ENCODE data around the gene PDE11A.
"Not testable (repeated sequence)": the region's sequence is repeated elsewhere in the genome, so short reads cannot be mapped to it uniquely, and the experiment has no call there.

Gene PDE11A

DNA sequence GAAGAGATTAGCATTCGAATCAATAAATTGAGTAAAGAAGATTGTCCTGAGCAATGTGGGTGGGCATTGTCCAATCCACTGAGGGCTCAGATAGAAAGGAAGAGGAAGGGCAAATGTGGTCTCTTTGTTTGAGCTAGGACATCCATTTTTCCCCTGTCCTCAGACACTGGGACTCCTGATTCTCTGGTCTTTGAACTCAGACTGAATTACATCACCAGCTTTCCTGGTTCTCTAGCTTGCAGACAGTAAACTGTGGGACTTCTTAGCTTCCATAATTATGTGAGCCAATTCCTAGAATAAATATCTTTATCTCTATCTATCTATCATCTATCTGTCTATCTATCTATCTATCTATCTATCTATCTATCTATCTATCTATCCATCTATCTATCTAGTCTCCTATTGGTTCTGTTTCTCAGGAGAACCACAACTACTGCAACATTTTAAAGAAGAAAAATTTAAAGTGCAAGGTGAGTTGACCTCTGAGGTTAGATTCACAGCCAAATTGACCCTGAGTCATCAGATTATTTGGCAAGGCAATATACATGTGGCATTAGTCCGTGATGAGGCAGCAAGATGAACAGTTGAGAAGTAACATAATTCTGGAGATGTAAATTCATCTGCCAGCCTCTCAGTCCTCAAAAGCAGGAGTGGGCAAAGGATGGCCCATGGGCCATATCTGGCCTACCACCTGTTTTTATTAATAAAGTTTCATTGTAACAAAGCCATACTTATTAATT is 191.4 kb downstream of the PDE11A start:
- DNase-seq: no peak

DNA sequence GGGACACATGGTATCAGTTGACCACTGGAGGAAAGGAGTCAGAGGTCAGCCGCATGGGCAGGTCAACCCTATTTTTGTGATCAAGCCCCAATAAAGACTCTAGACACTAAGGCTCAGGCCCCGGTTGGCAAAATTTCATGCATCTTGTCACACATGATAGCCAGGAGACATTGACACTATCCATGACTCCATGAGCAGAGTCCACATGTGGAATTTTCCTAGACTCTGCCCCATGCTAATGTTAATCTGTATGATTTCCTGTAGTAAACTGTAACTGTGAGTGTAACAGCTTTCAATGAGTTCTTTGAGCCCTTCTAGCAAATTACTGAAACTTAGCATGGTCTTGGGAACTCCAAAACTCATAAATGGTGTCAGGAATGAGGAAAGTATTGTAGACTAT is 192.3 kb downstream of the PDE11A start:
- DNase-seq: no peak

DNA sequence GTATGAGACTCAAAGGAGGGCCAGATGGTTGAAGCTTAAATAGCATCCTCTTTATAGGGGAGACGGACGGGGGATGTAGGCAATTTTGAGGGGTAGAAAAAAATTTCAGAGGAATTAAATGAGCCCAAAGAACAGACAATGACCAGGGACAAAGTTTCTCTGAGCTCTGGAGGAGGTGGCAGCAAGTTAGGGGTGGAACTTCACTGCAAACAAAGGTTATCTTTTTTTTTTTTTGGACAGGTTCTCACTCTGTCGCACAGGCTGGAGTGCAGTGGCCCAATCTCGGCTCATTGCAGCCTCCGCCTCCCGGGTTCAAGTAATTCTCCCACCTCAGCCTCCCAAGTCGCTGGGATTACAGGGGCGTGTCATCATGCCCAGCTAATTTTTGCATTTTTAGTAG is 195.6 kb downstream of the PDE11A start:
- no peak for DNase-seq

DNA sequence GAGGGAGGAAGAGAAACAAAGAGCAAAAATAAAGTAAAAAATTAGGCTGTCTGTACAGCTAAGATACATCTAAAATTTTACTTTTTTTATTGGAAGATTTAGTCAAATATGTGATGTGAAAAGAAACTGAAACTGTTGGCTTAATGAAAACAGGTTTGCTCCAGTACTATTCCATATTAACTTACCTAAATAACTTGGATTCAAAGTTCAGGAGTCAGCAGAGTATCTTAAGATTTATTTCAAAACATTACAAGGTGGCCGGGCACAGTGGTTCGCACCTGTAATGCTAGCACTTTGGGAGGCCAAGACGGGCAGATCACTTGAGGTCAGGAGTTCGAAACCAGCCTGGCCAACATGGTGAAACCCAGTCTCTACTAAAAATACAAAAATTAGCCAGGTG is 197.9 kb downstream of the PDE11A start:
- DNase-seq: no peak

GRCh38 chr2:177873915-177874314 is 198.7 kb downstream of the PDE11A start:
- no peak for DNase-seq

DNA sequence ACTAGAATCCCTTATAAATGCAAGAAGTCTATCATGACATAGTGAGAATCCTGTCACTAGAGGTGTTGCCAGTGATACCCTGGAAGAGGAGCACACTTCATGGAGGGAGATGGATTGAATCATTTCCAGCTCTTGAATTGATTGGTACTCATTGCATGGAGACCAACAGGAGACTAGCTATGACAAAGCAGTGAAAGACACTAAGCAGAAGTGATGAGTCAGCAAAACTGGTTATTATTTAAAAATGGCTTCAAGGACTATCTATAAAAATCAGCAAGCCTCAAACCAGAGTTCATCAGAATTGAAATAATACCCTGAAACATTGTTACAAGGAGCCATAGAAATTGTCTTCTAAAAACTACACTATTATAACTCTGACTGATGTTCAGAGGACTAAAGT is 200.3 kb downstream of the PDE11A start:
- DNase-seq: no peak

DNA sequence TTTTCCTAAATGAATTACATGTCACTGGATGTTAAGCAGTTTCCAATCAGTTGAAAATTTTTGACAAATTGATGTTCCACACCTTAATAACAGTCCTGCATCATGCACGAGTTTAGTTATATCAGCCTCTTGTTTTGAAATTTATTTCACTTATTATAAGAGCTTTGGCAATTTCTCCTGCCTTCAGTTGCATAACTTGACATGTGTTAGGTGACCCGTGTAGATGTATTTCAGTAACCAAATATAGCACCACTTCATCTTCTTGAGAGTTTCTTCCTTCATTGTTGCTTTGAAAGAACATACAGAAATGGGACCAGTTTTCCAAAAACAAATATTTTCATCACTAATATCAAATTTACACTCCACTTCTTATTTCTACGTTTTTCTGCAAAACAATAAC is 202.7 kb downstream of the PDE11A start:
- no peak for DNase-seq

DNA sequence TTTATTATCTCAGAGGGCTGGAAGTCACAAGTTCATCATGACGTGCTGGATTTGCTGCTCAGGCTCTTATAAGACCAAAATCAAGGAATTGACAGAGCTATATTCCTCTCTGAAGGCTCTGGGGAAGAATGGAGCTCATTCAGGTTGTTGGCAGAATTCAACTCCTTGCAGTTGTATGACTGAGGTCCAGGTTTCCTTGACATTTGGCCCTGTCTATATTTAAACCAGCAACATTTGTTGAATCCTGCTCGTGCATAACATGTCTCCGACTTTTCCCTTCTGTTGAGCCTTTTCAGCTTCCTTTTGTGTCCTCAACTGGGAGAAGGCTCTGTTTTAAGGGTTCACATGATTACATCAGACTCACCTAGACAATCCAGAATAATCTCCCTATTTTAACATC is 203.4 kb downstream of the PDE11A start:
- no peak for DNase-seq

DNA sequence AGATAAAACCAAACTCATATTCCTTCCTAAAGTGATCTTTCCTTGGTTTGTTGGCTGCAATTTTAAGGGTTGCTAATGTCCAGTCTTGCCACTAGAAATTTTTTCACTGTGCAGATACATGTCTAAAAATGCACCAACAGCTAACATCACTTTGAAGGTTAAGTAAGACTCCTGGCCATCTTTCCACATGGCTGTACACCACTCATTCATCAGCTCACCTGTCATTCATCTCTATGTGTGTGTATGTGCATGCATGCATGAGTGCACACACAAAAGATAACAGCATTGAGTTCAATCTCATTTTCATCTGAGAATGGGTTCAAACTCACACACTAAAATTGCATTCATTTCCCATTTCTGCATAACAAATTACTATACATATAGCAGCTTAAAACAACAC is 203.8 kb downstream of the PDE11A start:
- DNase-seq: no peak

DNA sequence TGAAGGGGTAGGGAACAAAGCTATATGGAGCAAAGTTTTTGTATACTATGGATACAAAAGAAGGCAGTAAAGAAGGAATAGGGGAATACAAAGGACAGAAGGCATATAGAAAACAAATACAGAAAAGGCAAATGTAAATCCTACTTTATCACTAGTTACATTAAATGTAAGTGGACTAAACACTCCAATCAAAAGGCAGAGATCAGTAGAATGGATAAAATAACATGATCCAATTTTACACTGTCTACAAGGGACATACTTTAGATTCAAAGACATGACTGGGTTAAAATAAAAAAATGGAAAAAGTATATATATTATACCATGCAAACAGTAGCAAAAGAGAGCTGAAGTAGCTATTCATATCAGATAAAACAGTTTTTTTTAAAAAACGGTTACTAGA is 215.0 kb downstream of the PDE11A start:
- DNase-seq: no peak

GRCh38 chr2:177852389-177852788 is 220.2 kb downstream of the PDE11A start:
- DNase-seq: no peak

GRCh38 chr2:177843188-177843587 is 229.4 kb downstream of the PDE11A start:
- DNase-seq: no peak

DNA sequence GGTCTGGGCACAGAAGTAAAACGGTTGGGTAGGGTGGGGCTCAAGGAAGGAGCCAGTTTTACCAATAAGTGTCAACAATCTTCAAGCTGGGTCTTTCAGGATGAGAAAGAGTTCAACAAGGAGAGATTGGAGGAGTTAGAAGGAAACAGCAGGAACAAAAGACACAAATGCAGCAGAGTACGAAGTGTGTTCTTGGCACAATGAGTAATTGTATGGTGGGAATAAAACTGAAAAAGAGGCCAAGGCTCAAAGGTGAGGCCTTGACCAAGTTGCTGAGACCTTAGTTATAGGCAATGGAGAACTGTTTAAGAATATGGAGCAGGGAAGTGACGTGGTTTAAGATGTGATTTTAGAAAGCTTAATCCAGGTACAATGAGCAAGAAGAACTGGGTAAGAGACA is 230.3 kb downstream of the PDE11A start:
- no peak for DNase-seq

- DNase-seq: not testable (repeated sequence)
These were observed 237.0 kb downstream of the PDE11A start for GRCh38 chr2:177835418-177836204.

DNA sequence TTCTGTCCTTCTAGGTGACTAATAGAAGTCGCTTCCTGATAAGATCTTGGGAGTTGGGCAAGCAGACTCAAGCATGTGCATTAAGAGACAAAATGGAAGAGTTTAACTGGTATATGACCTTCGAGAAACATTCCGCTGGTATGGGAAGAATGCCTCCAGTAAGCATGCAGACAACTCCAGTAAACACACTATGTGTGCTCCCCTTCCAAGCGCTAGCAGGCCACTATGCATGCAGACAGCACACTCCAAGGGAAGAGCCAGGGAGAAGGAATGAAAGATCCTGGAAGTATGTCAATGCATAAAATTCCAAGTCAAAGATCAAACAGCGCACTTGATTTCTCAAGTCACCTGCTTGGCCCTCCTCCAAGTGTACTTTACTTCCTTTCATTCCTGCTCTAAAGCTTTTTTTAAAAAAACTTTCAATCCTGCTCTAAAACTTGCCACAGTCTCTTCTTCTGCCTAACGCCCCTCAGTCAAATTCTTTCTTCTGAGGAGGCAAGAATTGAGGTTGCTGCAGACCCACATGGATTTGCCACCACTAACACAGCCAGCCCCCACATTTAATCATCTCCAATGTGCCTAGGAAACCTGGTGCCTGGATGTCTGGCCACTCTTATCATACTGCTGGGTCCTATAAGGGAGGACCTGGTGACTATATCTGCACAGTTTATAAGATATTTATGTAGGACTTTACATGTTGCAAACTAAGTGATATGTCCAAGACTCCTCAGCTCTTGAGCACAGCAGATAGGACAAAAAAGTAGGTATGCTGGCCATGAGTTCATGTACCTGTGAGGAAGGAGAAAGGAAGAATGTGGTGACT is 239.8 kb downstream of the PDE11A start:
- no peak for DNase-seq

- no peak for DNase-seq
These were observed 241.6 kb downstream of the PDE11A start for GRCh38 chr2:177830881-177831386.

DNA sequence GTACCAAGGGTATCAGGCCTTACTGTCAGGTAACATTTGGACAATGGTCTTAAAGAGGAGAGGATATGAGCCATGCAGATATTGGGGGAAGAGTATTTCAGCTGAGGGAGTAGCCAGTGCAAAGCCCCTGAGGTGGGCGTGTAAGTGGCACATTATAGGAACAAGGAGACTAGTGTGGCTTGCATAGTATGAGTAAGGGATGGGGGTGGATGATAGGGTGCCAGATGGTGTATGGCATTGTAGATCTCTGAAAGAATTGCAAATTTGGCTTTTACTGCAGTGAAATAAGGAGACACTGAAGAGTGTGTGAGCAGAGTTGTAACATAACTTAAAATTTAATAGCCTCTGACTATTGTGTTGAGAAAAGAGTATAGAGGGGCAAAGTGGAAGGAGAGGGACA is 244.0 kb downstream of the PDE11A start:
- no peak for DNase-seq

- DNase-seq: no peak
These were observed 245.7 kb downstream of the PDE11A start for GRCh38 chr2:177826897-177827296.

DNA sequence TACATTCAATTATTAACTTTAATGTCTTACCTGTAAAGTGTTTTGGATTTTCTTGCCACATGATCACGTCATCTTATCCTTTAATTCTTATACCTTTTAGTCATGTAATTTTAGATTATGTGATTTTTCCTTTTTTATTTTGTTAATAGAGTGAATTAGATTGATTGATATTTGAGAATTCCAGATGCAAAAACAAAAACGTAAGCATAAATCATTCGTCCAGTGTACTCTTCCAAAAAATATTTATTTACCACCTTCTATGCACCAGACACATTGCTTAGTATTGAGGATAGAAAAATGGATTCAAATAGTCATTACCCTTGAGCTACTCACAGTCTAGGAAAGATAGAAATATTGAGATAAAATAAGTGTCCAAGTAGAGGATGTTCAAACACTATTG is 249.6 kb downstream of the PDE11A start:
- DNase-seq: no peak

GRCh38 chr2:177818412-177818811 is 254.2 kb downstream of the PDE11A start:
- DNase-seq: no peak

GRCh38 chr2:177817300-177817699 is 255.3 kb downstream of the PDE11A start:
- no peak for DNase-seq

DNA sequence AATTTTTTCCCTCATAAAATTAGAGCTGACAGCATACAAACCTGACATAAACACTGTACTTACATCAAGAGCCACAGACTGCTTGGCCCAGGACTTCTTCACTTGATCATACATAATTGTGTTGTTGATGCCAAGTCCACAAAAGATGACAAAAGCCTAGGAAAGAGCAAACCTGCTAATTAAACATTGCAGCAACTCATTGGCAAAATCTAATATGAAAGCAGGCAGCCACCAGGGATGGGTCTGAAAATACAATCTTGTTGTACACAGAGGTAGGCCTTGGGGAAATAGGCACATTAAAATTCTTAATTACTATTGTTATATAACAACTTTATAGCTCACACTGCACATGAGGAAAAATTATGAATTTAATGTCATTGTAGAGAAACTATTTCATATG is 255.8 kb downstream of the PDE11A start:
- DNase-seq: no peak

- no peak for DNase-seq
These were observed 259.7 kb downstream of the PDE11A start for GRCh38 chr2:177812713-177813396.

Measured in hematopoietic multipotent progenitor cell treated with erythropoietin and hydrocortisone succinate and interleukin-3 and kit ligand, for 6 days (in vitro differentiated cells).